Effector memory CD4-positive, alpha-beta T cell (primary cell): ENCODE measurements around the gene HSD17B7.
"Not testable (repeated sequence)": the region's sequence is repeated elsewhere in the genome, so short reads cannot be mapped to it uniquely, and the experiment has no call there.

Experiments used
- DNase-seq, 3 donors: peaks; one replicate each; pipeline ENCODE4 v3.0.0-alpha.2; 2020
- H3K27ac ChIP-seq: 2 replicates; pipeline ENCODE4 v1.7.0; 2013; ENCODE audit warnings: mild to moderate bottlenecking, low read length, moderate library complexity; ENCODE audit not compliant: insufficient read depth, poor library complexity, severe bottlenecking
- H3K27me3 ChIP-seq: replicated peaks from 2 replicates; pipeline ENCODE4 v1.7.0; 2013; ENCODE audit warnings: mild to moderate bottlenecking, low read length; ENCODE audit not compliant: insufficient read depth, control insufficient read depth, poor library complexity, severe bottlenecking
- H3K36me3 ChIP-seq: 2 replicates; pipeline ENCODE4 v1.7.0; 2013; ENCODE audit warnings: mild to moderate bottlenecking, low read length, moderate library complexity; ENCODE audit not compliant: control insufficient read depth, insufficient read depth
- H3K4me1 ChIP-seq: 2 replicates; pipeline ENCODE4 v1.7.0; 2013; ENCODE audit warnings: low read length, mild to moderate bottlenecking; ENCODE audit not compliant: control insufficient read depth, insufficient read depth, poor library complexity, severe bottlenecking
- H3K4me3 ChIP-seq: 2 replicates; pipeline ENCODE4 v1.7.0; 2013; ENCODE audit warnings: low read length, low read depth, mild to moderate bottlenecking; ENCODE audit not compliant: insufficient read depth, poor library complexity, severe bottlenecking
- H3K9me3 ChIP-seq: 2 replicates; pipeline ENCODE4 v1.7.0; 2013; ENCODE audit warnings: mild to moderate bottlenecking, low read length, moderate library complexity; ENCODE audit not compliant: control insufficient read depth
- total RNA-seq, 3 donors: gene quantifications; one replicate each; lab custom pipeline; 2026; lab: John Stamatoyannopoulos, UW

The HSD17B7 gene, protein sequence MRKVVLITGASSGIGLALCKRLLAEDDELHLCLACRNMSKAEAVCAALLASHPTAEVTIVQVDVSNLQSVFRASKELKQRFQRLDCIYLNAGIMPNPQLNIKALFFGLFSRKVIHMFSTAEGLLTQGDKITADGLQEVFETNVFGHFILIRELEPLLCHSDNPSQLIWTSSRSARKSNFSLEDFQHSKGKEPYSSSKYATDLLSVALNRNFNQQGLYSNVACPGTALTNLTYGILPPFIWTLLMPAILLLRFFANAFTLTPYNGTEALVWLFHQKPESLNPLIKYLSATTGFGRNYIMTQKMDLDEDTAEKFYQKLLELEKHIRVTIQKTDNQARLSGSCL
- total RNA-seq: 11.9 to 15.8 (median 13.0) reads per million in 3 donors

DNA sequence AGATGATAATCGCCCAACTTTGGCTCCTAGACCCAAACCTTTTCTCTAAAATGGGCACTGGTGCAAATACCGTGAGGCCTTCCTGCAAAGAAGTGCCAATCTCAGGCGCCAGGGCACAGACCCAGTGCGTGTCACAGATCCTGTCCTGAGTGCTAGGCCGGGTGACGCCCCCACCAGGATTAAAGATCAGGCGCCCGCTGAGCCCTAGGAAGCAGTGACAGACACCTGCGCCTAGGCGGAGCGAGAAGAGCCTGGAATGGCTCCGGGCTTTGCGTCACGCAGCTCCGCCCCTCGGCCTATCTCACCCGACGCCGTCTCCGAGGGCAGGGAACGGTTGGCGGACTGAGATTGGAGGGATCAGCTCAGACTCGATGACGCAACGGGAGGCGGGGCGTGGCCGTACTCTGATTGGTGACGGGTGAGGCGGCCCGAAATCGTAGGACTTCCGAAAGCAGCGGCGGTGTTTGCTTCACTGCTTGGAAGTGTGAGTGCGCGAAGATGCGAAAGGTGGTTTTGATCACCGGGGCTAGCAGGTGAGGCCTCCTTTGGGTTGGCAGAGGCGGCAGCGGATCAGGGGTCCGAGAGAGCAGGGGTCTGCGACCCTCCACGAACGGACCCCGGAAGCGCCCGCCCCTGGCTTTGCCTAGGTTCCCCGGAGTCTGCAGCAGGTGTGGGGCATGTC is at the start of gene HSD17B7:
HSD17B7 (plus strand) TSS at position 400 of the 682 bp plus-strand sequence; CDS start at position 499, 99 bp downstream.
- peak within 1 kb of the TSS; percentile 69 for H3K27ac ChIP-seq
- DNase-seq: peak; percentile 70 to 78 (median 77)
- H3K4me1 ChIP-seq, H3K9me3 ChIP-seq, H3K27me3 ChIP-seq, H3K36me3 ChIP-seq: not testable (repeated sequence)
- H3K4me3 ChIP-seq: peak within 1 kb of the TSS; percentile 54

DNA sequence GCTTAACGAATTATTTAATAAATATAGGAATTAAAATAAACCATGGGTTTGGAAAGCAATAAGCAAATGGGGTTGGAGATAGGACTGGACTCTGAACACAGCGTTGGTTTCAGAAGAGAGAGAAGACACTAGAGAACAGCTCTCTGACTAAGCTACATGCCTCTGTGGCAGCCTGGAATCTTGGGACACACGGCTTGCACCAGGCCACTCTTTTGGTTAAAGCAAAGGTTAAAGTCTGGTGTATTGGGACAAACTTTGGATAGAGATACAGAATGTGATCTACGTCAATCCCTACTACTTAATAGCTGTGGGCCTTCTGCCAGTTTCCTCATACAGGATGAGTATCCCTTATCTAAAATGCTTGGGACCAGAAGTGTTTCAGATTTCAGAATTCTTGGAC is 49.7 kb upstream of the HSD17B7 start:
- DNase-seq: no peak
- Histone ChIP-seq H3K36me3 (no peaks in the 10 kb centered on the region), H3K4me3 (no peak overlapping the region), H3K27ac (no peak overlapping the region), H3K9me3 (no peaks in the 10 kb centered on the region), H3K27me3 (no peaks in the 10 kb centered on the region), H3K4me1 (no peaks in the 10 kb centered on the region)

- Histone ChIP-seq H3K9me3 (no peaks in the 10 kb centered on the region), H3K4me1 (no peaks in the 10 kb centered on the region), H3K27ac (no peak overlapping the region), H3K4me3 (no peak overlapping the region), H3K36me3 (no peaks in the 10 kb centered on the region), H3K27me3 (no peaks in the 10 kb centered on the region)
- DNase-seq: no peak
Measured at GRCh38 chr1:162741574-162741973, 48.9 kb upstream of the HSD17B7 start.

- H3K4me1 ChIP-seq, H3K9me3 ChIP-seq, H3K27ac ChIP-seq, H3K4me3 ChIP-seq, H3K27me3 ChIP-seq, H3K36me3 ChIP-seq, DNase-seq: not testable (repeated sequence)
Measured at GRCh38 chr1:162746264-162746942, 44.1 kb upstream of the HSD17B7 start.

GRCh38 chr1:162753001-162753658 is 37.4 kb upstream of the HSD17B7 start:
- H3K27ac ChIP-seq: no peak overlapping the region
- DNase-seq: no peak
- H3K9me3 ChIP-seq: no peaks in the 10 kb centered on the region
- H3K4me1 ChIP-seq: no peaks in the 10 kb centered on the region
- H3K4me3 ChIP-seq: no peak overlapping the region
- no peaks in the 10 kb centered on the region for H3K36me3 ChIP-seq
- H3K27me3 ChIP-seq: no peaks in the 10 kb centered on the region

GRCh38 chr1:162753998-162754585 is 36.4 kb upstream of the HSD17B7 start:
- Histone ChIP-seq H3K4me1 (no peaks in the 10 kb centered on the region), H3K4me3 (no peak overlapping the region), H3K27me3 (no peaks in the 10 kb centered on the region), H3K9me3 (no peaks in the 10 kb centered on the region), H3K27ac (no peak overlapping the region), H3K36me3 (no peaks in the 10 kb centered on the region)
- no peak for DNase-seq

- no peak overlapping the region for H3K4me3 ChIP-seq
- no peak overlapping the region for H3K27ac ChIP-seq
- H3K4me1 ChIP-seq: no peaks in the 10 kb centered on the region
- H3K27me3 ChIP-seq: no peaks in the 10 kb centered on the region
- no peaks in the 10 kb centered on the region for H3K9me3 ChIP-seq
- no peak for DNase-seq
- no peaks in the 10 kb centered on the region for H3K36me3 ChIP-seq
Measured at GRCh38 chr1:162755306-162755705, 35.2 kb upstream of the HSD17B7 start.

DNA sequence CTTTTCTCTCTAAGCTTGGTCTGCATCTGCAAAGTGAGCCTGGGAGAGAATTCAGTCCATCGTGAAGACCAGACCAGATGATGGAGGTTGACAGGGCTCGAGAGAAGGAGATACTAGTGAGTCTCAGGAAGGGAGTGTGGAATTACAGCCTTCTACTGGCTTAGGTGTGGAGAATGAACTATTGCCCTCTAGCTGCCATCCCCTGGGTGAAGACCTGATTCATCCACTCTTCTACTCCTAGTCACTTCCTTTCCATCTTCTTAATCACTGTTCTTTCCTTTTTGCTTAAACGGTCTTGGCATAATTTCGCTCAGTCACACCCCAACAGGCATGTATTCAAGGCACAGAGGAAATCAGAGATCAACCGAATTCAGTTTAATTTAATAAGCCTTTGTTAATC is 34.0 kb upstream of the HSD17B7 start:
- H3K9me3 ChIP-seq: no peaks in the 10 kb centered on the region
- no peak overlapping the region for H3K27ac ChIP-seq
- no peaks in the 10 kb centered on the region for H3K27me3 ChIP-seq
- no peak overlapping the region for H3K4me3 ChIP-seq
- no peaks in the 10 kb centered on the region for H3K4me1 ChIP-seq
- no peaks in the 10 kb centered on the region for H3K36me3 ChIP-seq
- no peak for DNase-seq

GRCh38 chr1:162757476-162757875 is 33.0 kb upstream of the HSD17B7 start:
- no peak for DNase-seq
- no peak overlapping the region for H3K27ac ChIP-seq
- H3K4me3 ChIP-seq: no peak overlapping the region
- no peaks in the 10 kb centered on the region for H3K4me1 ChIP-seq
- H3K27me3 ChIP-seq: no peaks in the 10 kb centered on the region
- H3K9me3 ChIP-seq: no peaks in the 10 kb centered on the region
- no peaks in the 10 kb centered on the region for H3K36me3 ChIP-seq
